NOMO-1 treated with DMSO at 0.1 percent for 48 hours (cell line): ENCODE results near the gene CCL17.
"Not testable (repeated sequence)": the region's sequence is repeated elsewhere in the genome, so short reads cannot be mapped to it uniquely, and the experiment has no call there.

Experiments
- DNase-seq: peaks from one replicate; lab custom pipeline; 2025; ENCODE audit not compliant: unreplicated experiment; lab: John Stamatoyannopoulos, UW

The CCL17 gene

GRCh38 chr16:57403965-57404817 is at the start of gene CCL17:
TSS of gene CCL17 (plus strand) at chr16:57404767. CDS start at chr16:57413933, 9,166 bp downstream.
- DNase-seq = no peak

GRCh38 chr16:57355898-57356414 is 48.6 kb upstream of the CCL17 start:
- DNase-seq = no peak

GRCh38 chr16:57356547-57356946 is 48.0 kb upstream of the CCL17 start:
- no peak for DNase-seq

- peak; percentile 81 for DNase-seq
Observed at GRCh38 chr16:57357330-57358085, 47.1 kb upstream of the CCL17 start.

- DNase-seq = no peak
Observed at GRCh38 chr16:57358086-57358420, 46.5 kb upstream of the CCL17 start.

GRCh38 chr16:57358527-57359095 is 46.0 kb upstream of the CCL17 start, which contains the start of gene CCL22:
TSS of gene CCL22 (plus strand) at chr16:57358783. CDS start at chr16:57358817, 34 bp downstream.
- DNase-seq = peak; percentile 57

GRCh38 chr16:57360321-57360935 is 44.1 kb upstream of the CCL17 start:
- no peak for DNase-seq

GRCh38 chr16:57361404-57361803 is 43.2 kb upstream of the CCL17 start:
- no peak for DNase-seq

GRCh38 chr16:57364143-57364542 is 40.4 kb upstream of the CCL17 start:
- no peak for DNase-seq

- no peak for DNase-seq
Observed at GRCh38 chr16:57366544-57367040, 38.0 kb upstream of the CCL17 start.

- DNase-seq = no peak
Observed at GRCh38 chr16:57367116-57367752, 37.3 kb upstream of the CCL17 start.

- no peak for DNase-seq
Observed at GRCh38 chr16:57371494-57372371, 32.8 kb upstream of the CCL17 start.

GRCh38 chr16:57372372-57373116 is 32.0 kb upstream of the CCL17 start, which contains the start of gene CX3CL1:
TSS of gene CX3CL1 (plus strand) at chr16:57372490. CDS start at chr16:57372569, 79 bp downstream.
- no peak for DNase-seq

- DNase-seq = no peak
Observed at GRCh38 chr16:57373117-57373947, 31.2 kb upstream of the CCL17 start.

- no peak for DNase-seq
Observed at GRCh38 chr16:57374067-57374534, 30.5 kb upstream of the CCL17 start.

- not testable (repeated sequence) for DNase-seq
Observed at GRCh38 chr16:57374925-57375465, 29.6 kb upstream of the CCL17 start.

- DNase-seq = no peak
Observed at GRCh38 chr16:57376313-57376818, 28.2 kb upstream of the CCL17 start.
